HG03139 (cell line): ENCODE results near the gene TMEM184B.

Experiments used
- ATAC-seq: cut with Tn5 transposase; IDR thresholded peaks from one replicate; pipeline ENCODE4 v1.9.1; 2021; ENCODE audit not compliant: unreplicated experiment

Gene TMEM184B

GRCh38 chr22:38272373-38273134, at the start of gene TMEM184B:
TMEM184B (minus strand) TSS chr22:38273010; CDS start chr22:38247961, 25,049 bp downstream.
- ATAC-seq, result no peak

DNA sequence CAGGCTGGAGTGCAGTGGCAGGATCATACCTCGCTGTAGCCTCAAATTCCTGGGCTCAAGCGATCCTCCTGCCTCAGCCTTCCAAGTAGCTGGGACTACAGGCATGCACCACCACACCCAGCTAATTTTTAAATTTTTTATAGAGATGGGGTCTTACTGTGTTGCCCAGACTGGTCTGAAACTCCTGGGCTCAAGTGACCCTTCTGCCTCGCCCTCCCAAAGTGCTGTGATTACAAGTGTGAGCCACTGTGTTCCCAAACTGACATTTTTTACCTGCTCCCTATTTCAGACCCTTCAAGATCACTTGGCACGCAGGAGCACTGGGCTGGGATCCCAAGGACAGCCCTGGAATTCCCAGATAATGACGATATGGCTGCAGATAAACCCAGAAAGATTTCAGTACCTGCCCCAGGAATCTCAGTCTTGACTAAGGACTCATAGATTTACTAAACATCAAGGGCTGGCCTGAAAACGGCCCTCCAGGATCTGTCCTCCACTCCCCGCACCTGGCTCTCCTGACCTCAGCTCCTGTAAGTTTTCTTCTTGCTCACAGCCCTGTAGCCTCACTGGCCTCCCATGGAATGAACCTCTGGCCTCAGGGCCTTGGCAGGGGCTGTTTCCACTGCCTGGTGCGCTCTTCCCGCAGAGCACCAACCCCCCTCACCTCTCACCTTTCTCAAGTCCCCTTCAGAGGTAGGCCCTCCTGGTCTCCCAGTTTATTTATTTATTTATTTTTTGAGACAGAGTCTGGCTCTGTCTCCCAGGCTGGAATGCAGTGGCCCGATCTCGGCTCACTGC, 48.0 kb upstream of the TMEM184B start:
- ATAC-seq, result no peak

DNA sequence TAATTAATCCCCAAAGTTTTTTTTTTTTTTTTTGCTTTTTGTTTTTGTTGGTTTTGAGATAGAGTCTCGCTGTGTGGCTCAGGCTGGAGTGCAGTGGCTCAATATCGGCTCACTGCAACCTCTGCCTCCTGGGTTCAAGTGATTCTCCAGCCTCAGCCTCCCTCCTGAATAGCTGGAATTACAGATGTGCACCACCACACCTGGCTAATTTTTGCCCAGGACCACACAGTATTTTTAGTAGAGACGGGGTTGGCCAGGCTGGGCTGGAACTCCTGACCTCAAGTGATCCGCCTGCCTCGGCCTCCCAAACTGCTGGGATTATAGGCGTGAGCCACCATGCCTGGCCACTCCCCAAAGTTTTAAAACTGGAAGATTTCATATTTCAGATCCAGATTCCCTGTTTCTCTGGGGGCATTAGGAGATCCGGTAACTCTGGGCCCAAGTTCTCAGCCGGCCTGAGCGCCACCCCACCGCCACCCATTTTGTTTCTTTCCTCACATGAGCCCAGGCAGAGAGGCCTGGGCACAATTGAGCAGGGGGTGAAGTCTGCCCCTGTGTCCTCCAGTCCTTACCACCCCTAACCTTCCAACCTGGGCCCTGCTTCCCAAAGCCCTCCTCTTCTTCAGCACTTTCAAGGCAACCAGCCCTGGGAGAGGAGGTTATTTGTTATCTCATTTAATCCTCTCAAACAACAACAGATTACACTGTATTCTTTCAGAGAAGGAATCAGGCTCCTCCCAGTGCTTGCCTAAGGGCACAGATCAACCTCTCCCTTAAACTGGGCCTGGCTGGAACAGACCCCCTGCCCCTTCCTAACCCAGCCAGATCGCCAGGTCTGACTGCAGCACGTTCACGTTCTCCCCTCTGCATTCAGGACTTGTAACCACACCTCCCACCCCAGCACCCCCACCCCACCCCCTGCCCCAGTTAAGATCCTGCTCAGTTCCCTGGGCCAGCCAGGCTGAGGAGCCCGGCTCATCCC, 46.3 kb upstream of the TMEM184B start:
- no peak for ATAC-seq

- no peak for ATAC-seq
Observed at GRCh38 chr22:38317995-38318715, 45.3 kb upstream of the TMEM184B start.

- ATAC-seq, result no peak
Observed at GRCh38 chr22:38317122-38317994, 44.5 kb upstream of the TMEM184B start, which contains the start of gene CSNK1E. CSNK1E (minus strand) TSS chr22:38317433; CDS start chr22:38314157, 3,276 bp downstream.

- ATAC-seq, result no peak
Observed at GRCh38 chr22:38316364-38317121, 43.7 kb upstream of the TMEM184B start.

DNA sequence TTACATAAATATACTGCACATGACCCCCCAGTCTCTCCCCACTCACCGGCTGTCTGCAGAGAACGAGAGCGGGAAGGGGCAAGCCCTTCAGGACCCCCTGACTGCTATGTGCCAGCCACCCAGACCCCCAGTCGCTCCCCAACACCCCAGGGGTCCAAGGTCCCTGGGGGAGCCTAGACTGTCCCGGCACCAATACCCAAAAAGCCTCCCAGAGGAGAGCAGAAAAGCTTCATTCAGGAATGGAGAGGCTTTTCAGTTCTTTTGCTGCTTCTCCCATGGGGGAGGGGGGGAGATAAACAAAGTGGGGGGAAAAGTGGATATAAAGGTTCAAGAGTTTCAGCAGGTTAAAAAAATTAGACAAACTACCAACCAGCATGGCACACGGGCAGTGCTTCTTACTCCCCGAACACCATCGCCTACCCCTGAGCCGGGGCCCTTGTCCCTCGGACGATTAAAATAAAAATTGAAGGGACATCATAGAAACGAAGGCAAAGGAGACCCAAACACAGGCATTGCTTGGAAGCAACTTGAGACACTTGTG, 43.1 kb upstream of the TMEM184B start:
- no peak for ATAC-seq

DNA sequence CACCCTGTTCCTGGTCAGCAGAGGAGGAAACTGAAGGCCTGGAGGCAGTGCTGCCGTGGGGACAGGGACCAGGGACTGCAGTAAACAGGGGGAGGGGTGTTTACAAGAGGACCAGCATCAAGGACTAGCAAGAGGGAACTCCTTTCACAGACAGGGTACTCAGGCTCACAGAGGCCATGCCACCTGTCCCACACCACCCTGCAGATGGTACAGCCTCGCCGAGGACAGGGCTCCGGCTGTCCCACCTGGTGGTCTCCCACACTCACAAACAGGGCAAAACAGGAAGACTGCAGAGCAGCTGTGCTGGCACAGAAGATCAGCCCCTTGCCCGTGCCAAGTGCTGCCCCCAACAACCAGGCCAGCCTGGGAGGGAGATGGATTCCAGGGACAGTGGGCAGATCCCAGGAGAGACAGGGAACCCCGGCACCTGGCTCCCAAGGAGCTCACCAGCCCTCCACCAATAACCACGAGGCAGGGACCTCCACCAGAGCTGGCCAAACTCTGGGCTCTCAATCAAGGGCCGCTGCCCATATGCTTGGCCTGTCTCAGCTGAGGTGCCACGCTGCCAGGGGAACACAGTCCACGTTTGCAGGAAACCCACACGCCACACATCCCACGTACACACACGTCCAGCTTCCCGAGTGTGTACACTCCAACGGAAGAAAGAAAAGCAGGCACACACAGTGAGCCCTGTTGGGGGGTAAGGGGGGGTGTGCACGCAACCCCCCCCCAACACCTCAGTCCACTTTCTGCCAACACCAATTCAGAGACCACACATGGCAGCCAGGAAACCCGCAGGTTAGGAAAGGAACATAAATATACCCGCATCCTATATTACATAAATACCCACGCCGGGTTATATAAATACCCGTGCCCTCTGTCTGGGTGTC, 42.4 kb upstream of the TMEM184B start:
- no peak for ATAC-seq

DNA sequence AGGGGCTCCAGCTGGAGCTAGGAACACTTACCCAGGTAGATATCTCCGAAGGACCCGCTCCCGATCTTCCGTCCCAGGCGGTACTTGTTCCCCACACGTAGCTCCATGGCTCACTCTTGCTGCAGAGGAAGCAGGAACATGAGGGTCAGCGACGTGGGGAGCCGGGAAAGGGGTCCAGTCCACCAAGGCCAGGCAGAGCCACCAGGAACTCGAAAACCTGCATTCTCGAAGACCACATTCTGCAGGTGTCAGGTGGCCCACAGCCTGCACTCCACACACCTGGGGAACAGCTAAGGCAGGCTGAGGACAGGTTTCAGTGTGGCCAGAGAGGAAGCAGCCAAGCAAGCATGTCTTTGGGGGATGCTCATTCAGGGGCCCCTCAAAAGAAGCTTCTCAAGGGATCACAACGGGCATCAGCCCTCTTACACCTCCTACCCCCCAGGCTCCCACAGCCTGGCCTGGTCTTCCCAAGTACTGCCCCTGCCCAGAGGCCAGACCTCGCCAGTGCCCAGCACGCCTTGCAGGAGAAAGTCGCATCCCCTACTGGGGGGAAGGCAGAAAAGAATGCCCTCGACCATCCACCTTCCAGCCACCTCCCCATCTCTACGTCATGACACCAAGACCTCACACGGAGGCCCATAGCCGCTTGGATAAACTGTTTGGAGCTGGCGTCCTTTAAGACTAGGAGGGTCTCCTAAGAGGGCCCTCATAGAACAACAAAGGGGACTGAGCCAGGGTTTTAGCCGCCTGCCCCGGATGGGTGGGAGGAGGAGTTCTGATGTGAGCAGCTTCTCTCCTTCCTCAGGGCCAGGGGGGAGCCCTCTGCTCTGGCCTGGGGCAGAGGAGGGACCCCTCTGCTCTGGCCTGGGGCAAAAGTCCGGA, 41.5 kb upstream of the TMEM184B start:
- no peak for ATAC-seq

GRCh38 chr22:38313384-38313955, 40.7 kb upstream of the TMEM184B start:
- no peak for ATAC-seq

- no peak for ATAC-seq
Observed at GRCh38 chr22:38312261-38312800, 39.5 kb upstream of the TMEM184B start.

- no peak for ATAC-seq
Observed at GRCh38 chr22:38311323-38311620, 38.5 kb upstream of the TMEM184B start.

- no peak for ATAC-seq
Observed at GRCh38 chr22:38310518-38311322, 37.9 kb upstream of the TMEM184B start.

- ATAC-seq, result no peak
Observed at GRCh38 chr22:38309614-38310517, 37.1 kb upstream of the TMEM184B start.
